GM12801 (cell line): ENCODE results near the gene PTN.

Source experiments
- TF ChIP-seq, protein P1 (sequence below): IDR thresholded peaks from one replicate; pipeline ENCODE4 v1.5.1; 2011; ENCODE audit warnings: control low read depth; ENCODE audit not compliant: insufficient read length; ENCODE audit errors: extremely low read depth

Gene PTN

DNA sequence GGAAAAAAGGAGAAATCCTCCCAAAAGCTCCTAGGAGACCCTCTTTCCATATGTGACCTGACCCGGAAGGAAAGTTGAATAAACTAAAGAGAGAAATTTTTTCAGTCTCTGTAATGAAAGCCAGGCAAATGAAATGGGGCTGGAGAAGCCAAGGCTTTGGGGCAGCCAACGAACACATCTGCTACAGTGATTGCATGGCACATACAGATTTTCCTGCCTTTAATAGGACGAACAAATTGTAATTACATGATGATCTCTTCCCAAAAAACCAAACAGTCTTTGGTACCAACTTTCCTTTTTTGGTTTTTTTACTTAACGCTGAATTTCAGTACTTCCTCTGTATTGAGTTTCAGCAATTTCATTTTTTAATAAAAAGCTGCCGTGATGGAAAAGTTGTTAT lies 23.5 kb upstream of the PTN start:
- TF ChIP-seq, protein P1, sequence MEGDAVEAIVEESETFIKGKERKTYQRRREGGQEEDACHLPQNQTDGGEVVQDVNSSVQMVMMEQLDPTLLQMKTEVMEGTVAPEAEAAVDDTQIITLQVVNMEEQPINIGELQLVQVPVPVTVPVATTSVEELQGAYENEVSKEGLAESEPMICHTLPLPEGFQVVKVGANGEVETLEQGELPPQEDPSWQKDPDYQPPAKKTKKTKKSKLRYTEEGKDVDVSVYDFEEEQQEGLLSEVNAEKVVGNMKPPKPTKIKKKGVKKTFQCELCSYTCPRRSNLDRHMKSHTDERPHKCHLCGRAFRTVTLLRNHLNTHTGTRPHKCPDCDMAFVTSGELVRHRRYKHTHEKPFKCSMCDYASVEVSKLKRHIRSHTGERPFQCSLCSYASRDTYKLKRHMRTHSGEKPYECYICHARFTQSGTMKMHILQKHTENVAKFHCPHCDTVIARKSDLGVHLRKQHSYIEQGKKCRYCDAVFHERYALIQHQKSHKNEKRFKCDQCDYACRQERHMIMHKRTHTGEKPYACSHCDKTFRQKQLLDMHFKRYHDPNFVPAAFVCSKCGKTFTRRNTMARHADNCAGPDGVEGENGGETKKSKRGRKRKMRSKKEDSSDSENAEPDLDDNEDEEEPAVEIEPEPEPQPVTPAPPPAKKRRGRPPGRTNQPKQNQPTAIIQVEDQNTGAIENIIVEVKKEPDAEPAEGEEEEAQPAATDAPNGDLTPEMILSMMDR, result no peak

DNA sequence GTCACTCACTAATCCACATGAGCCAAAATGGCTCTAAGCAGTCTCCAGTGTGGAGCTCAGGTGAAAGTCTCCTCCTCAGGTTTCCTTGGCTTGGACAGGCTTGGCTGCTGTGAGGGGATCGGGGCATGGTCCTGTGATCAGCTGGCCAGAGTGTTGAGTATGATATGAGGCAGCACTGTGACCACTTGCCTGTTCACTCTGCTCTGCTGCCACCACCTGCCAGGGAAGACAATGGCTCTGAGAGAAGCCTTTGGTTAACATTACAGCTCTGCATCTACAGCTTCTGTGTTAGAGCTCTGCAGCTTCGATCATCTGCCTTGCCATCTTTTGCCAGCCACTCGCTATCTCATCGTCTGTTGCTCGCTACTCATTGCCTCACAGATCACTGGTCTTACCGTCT lies 20.1 kb upstream of the PTN start:
- TF ChIP-seq, protein P1, result no peak

DNA sequence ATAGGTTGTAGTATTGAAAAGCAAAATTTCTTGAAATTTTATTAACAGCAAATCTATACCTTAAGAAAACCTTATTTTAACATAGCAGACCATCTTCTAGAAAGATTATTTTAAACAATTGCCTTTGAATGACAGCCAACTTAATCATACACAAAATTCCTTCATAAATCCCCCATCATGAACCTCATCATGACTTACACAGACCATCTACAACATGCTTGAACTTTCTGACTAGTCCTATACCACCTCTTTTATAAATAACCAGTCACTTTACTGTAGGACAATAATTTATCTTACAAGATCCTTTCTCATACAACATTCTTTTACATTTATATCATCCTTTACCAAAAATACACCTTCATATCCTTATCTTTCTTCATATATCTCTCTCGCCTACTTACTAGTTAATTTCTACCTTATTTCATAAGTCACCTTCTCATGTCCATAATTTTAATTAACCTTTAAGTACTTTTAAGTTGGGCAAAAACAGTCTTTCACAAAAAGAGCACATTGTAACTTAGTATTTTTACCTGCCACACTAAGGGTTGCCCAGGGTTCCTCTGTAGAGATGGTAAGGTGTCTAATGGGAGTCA lies 16.6 kb upstream of the PTN start:
- TF ChIP-seq, protein P1, result no peak

DNA sequence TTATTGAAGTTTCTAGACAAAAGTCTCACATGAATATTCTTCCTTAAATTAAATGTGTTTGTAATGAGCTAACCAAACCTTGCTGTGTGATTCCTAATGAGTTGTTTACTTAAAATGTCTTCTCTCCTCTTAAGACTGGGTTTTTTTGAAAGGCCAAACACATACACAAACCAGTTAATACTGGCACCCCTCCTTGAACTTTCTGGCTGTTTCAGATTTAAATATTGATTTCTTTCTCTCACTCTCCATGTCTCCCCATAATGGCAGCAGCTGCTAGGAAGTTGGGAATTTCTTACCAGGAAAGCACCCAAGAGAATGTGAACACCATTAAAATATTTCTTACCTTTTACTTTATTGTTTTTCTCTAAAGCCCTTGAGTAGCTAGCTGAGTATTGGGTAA lies 11.4 kb upstream of the PTN start:
- TF ChIP-seq, protein P1, result no peak

DNA sequence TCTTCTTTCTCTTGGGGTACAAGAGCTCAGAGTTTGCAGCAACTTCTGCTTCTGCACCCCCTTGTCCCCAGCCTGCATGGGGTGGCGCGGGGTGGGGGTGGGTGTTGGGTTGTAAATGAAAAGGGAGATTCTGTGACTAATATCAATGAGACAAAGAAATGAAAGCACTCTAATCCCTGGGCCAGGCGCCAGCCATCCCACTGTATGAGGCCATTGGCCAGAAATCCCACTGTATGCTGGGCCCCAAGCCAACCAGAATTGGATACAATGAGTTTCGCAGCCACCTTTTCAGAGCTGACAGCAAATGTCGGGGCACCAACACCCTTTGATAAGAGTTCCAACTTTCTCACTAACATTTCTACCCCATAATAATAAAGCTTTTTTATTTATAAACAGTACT lies 10.9 kb upstream of the PTN start:
- TF ChIP-seq, protein P1, result no peak

GRCh38 chr7:137351941-137352340 lies 8.4 kb upstream of the PTN start:
- TF ChIP-seq, protein P1, result no peak

DNA sequence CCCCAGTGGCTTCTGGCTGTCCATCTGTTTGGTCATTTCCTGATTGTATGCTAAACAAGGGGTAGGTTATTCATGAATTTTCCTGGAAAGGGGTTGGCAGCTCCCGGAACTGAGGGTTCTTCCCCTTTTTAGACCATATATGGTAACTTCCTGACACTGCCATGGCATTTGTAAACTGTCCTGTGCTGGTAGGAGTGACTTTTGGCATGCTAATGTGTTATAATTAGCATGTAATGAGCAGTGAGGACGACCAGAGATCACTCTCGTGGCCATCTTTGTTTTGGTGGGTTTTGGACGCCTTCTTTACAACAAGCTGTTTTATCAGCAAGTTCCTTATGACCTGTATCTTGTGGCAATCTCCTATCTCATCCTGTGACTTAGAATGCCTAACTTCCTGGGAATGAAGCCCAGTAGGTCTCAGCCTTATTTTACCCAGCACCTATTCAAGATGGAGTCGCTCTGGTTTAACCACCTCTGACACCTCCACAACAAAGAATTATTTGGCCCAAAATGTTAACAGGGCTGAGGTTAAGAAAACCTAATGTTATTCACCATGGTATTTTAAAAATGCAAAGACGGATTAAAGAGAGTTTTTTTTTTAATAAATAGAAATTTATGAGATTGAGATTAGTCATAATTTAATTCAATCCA lies 2.4 kb upstream of the PTN start:
- TF ChIP-seq, protein P1, result no peak
